Measurements from ENCODE around the gene TAF1.
A peak's percentile ranks its signal among the peaks of the same experiment; 100 is the strongest.
"Not testable (repeated sequence)": the region's sequence is repeated elsewhere in the genome, so short reads cannot be mapped to it uniquely, and the experiment has no call there.

TAF1 gene

GRCh38 chrX:71365875-71366673, at the start of gene TAF1:
TSS of gene TAF1 (plus strand) at chrX:71366357. CDS start at chrX:71366375, 18 bp downstream.
- DNase-seq: peak; percentile 97

GRCh38 chrX:71316959-71317358, 49.2 kb upstream of the TAF1 start:
- not testable (repeated sequence) for DNase-seq

GRCh38 chrX:71320126-71320525, 46.0 kb upstream of the TAF1 start:
- DNase-seq: no peak

GRCh38 chrX:71321731-71322130, 44.4 kb upstream of the TAF1 start:
- no peak for DNase-seq

DNA sequence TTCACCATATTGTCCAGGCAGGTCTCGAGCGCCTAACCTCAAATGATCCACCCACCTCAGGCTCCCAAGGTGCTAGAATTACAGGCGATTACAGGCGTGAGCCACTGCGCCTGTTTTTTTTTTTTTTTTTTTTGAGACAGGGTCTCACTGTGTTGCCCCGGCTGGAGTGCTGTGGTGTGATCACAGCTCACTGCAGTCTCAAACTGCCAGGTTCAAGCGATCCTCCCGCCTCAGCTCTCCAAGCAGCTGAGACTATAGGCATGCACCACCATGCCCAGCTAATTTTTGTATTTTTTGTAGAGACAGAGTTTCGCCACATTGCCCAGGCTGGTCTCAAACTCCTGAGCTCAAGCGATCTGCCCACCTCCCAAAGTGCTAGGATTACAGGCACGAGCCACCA, 41.7 kb upstream of the TAF1 start:
- DNase-seq: not testable (repeated sequence)

- no peak for DNase-seq
Measured at GRCh38 chrX:71326394-71326793, 39.8 kb upstream of the TAF1 start.

GRCh38 chrX:71349151-71349665, 16.9 kb upstream of the TAF1 start:
- DNase-seq: not testable (repeated sequence)

GRCh38 chrX:71349867-71350266, 16.3 kb upstream of the TAF1 start:
- DNase-seq: not testable (repeated sequence)

DNA sequence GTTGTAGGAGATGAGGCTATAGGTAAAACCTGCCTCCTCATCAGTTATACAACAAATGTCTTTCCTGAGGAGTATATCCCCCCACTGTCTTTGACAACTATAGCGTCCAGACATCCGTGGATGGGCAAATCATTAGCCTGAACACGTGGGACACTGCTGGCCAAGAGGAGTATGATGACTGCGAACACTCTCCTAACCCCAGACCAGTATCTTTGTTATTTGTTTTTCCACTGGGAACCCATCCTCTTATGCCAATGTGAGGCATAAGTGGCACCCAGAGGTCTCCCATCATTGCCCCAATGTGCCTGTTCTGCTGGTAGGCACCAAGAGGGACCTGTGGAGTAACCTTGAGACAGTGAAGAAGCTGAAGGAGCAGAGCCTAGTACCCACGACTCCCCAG, 13.7 kb upstream of the TAF1 start:
- not testable (repeated sequence) for DNase-seq

- DNase-seq: no peak
Measured at GRCh38 chrX:71364221-71364620, 1.9 kb upstream of the TAF1 start.

DNA sequence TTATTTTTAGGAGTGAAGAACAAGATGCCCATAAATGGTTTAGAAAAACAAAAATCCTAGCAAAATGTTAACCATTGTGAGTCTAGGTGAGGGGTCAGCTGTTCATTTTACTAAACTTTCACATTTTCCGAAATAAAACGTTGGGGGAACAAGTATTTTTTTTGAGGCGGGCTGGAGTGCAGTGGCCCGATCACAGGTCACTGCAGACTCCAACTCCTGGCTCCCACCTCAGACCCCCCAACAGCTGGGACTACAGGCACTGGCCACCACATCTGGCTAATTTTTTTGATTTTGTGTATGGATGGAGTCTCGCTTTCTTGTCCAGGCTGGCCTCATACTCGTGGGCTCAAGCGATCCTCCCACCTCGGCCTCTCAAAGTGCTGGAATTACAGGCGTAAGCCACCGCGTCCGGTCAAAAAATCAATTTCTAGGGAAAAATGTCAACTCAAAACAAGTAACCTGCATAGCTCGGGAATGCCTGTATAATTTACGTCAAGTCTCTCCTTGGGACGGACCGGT, 742 bp upstream of the TAF1 start:
- DNase-seq: no peak

- DNase-seq: no peak
Measured at GRCh38 chrX:71366674-71367256, 608 bp downstream of the TAF1 start.

GRCh38 chrX:71367396-71367795, 1.2 kb downstream of the TAF1 start:
- DNase-seq: no peak

GRCh38 chrX:71372388-71372787, 6.2 kb downstream of the TAF1 start:
- no peak for DNase-seq

- DNase-seq: no peak
Measured at GRCh38 chrX:71378732-71379131, 12.6 kb downstream of the TAF1 start.

- DNase-seq: not testable (repeated sequence)
Measured at GRCh38 chrX:71391725-71392124, 25.6 kb downstream of the TAF1 start.

DNA sequence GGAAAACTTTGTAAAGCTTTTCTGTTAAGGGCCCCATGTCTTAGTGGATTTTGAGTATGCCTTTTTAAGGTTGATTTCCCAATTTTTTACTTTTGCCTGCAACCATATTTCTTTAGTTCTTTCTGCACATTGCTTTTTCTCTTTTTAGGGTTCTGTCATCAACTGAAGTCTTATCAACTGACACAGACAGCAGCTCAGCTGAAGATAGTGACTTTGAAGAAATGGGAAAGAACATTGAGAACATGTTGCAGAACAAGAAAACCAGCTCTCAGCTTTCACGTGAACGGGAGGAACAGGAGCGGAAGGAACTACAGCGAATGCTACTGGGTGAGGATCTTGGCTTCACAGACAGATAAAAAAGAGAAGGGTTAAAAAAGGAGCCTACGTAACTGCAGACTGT, 27.8 kb downstream of the TAF1 start:
- DNase-seq: no peak

GRCh38 chrX:71396576-71396975, 30.4 kb downstream of the TAF1 start:
- no peak for DNase-seq

DNA sequence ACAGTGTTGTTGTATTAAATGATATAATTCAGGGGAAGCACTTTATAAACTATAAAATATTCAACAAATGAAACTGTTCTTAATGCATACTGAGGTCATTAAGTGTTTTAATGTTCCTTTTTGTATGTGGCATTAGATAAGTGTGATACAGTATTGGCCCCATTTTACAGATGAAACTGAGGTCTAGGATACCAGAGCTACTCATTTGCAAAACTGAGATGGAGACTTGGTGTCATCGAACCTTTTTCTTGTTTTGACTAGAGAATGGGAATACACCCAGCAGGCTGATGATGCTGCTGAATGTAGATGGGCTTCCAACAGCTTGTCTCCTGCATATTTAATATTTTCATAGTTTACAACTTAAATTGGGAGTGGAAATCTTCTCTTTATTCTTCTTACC, 34.6 kb downstream of the TAF1 start:
- DNase-seq: no peak

DNA sequence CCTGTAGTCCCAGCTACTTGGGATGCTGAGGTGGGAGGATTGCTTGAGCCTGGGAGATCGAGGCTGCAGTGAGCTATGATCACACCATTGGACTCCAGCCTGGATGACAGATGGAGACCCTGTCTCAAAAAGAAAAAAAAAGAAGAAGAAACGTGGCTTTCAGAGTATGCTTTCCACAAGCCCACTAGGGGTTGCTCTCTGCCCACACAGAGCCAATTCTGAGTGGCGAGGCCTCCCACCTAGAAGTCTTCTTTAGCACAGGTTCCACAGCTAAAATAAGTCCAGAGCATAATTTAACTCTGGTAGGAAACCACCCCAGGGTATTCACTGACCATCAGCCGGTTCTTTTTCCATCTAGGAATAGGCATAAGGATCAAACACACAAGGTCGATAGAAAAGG, 50.1 kb downstream of the TAF1 start:
- DNase-seq: not testable (repeated sequence)

- DNase-seq: no peak
Measured at GRCh38 chrX:71420686-71421085, 54.5 kb downstream of the TAF1 start.

- DNase-seq: no peak
Measured at GRCh38 chrX:71432733-71433132, 66.6 kb downstream of the TAF1 start.

- DNase-seq: no peak
Measured at GRCh38 chrX:71438750-71439149, 72.6 kb downstream of the TAF1 start.

DNA sequence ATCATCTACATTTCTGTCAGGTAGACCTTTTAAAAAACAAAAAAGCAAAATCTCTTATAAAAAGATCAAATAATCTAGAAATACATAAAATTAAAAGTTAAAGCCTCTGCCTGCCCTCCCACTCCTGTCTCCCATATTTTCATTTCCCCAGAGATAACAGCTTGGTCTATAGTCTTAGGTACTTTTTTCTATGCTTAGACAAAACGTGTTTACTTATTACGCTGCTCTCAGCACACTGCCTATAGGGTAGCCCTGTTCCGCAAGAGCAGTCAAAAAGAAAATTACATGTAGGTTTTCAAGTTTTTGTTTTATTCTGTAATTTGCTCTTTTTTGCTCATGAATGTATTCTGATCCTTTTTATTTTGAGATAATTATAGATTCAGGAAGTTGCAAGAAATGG, 73.3 kb downstream of the TAF1 start:
- DNase-seq: no peak
